KMS-11 (cell line): ENCODE data around the gene EIF3K.
"Not testable (repeated sequence)": the region's sequence is repeated elsewhere in the genome, so short reads cannot be mapped to it uniquely, and the experiment has no call there.

Experiments used
- H2AFZ ChIP-seq: fragments of 200-600 bp; sonication (generic); 2 replicates; pipeline ENCODE4 v1.6.1; 2016; ENCODE audit warnings: antibody characterized with exemption, mixed run types, low read depth
- H3K27ac ChIP-seq: fragments of 200-600 bp; sonication (generic); 2 replicates; pipeline ENCODE4 v1.6.1; 2016; ENCODE audit warnings: mild to moderate bottlenecking, mixed run types
- H3K27me3 ChIP-seq: fragments of 200-600 bp; sonication (generic); 2 replicates; pipeline ENCODE4 v1.6.1; 2017; ENCODE audit warnings: mild to moderate bottlenecking, low read depth, mixed run types, moderate library complexity; ENCODE audit not compliant: insufficient read depth
- H3K36me3 ChIP-seq: fragments of 200-600 bp; sonication (generic); 2 replicates; pipeline ENCODE4 v1.6.1; 2017; ENCODE audit warnings: mild to moderate bottlenecking, mixed run types; ENCODE audit not compliant: insufficient read depth
- H3K4me1 ChIP-seq: fragments of 200-600 bp; sonication (generic); 2 replicates; pipeline ENCODE4 v1.6.1; 2016; ENCODE audit warnings: mild to moderate bottlenecking, low read depth, mixed run types; ENCODE audit not compliant: poor library complexity, severe bottlenecking
- H3K4me2 ChIP-seq: fragments of 200-600 bp; sonication (generic); 2 replicates; pipeline ENCODE4 v1.7.0; 2016; ENCODE audit warnings: mild to moderate bottlenecking, mixed run types
- H3K4me3 ChIP-seq: fragments of 200-600 bp; sonication (generic); IDR thresholded peaks from 2 replicates; pipeline ENCODE4 v1.6.1; 2017; ENCODE audit warnings: low read depth, low read length, mixed read lengths; ENCODE audit not compliant: insufficient read depth
- H3K79me2 ChIP-seq: fragments of 200-600 bp; sonication (generic); 2 replicates; pipeline ENCODE4 v1.6.1; 2016; ENCODE audit warnings: low read depth, mixed run types; ENCODE audit not compliant: insufficient read depth
- H3K9ac ChIP-seq: fragments of 200-600 bp; sonication (generic); 2 replicates; pipeline ENCODE4 v1.6.1; 2016; ENCODE audit warnings: mild to moderate bottlenecking, mixed run types
- H4K20me1 ChIP-seq: fragments of 200-600 bp; sonication (generic); 2 replicates; pipeline ENCODE4 v1.6.1; 2016; ENCODE audit warnings: mild to moderate bottlenecking, mixed run types; ENCODE audit not compliant: insufficient read depth
- CTCF ChIP-seq: fragments of 200-600 bp; sonication (generic); conservative IDR thresholded peaks from 2 replicates; pipeline ENCODE4 v1.6.1; 2017; ENCODE audit warnings: low read depth, mild to moderate bottlenecking, antibody characterized with exemption, low read length, moderate library complexity, mixed read lengths

EIF3K gene

GRCh38 chr19:38618590-38619360 is at the start of gene EIF3K:
Gene EIF3K (plus strand): TSS chr19:38619188. CDS start chr19:38619269, 81 bp downstream.
- Histone ChIP-seq H3K79me2 (peaks cover 47% of the 10 kb centered on the region), H3K4me1 (peaks cover 17% of the 10 kb centered on the region), H3K27me3 (no peaks in the 10 kb centered on the region)

GRCh38 chr19:38569368-38569983 is 49.5 kb upstream of the EIF3K start:
- H3K27me3 ChIP-seq = peaks cover 3% of the 10 kb centered on the region; the same call in 1 of the 2 replicates
- H2AFZ ChIP-seq = no peak overlapping the region
- H3K79me2 ChIP-seq = no peaks in the 10 kb centered on the region
- no peaks in the 10 kb centered on the region for H3K36me3 ChIP-seq
- no peaks in the 10 kb centered on the region for H3K4me1 ChIP-seq
- no peak overlapping the region for H3K9ac ChIP-seq
- no peak for TF ChIP-seq CTCF
- no peak overlapping the region for H3K27ac ChIP-seq
- H4K20me1 ChIP-seq = no peaks in the 10 kb centered on the region
- H3K4me2 ChIP-seq = no peak overlapping the region
- no peak overlapping the region for H3K4me3 ChIP-seq

More at GRCh38 chr19:38618590-38619360, at the start of gene EIF3K:
- Histone ChIP-seq H3K9ac (peak within 1 kb of the TSS; percentile 76), H2AFZ (peak within 1 kb of the TSS; percentile 63), H3K4me2 (peak within 1 kb of the TSS; percentile 89), H3K4me3 (peak within 1 kb of the TSS; percentile 28), H4K20me1 (no peaks in the 10 kb centered on the region), H3K27ac (peak within 1 kb of the TSS; percentile 83), H3K36me3 (peaks cover 9% of the 10 kb centered on the region; the same call in 1 of the 2 replicates)
- TF ChIP-seq CTCF = no peak

- Histone ChIP-seq H3K36me3 (no peaks in the 10 kb centered on the region), H3K4me3 (no peak overlapping the region), H2AFZ (no peak overlapping the region), H3K27me3 (peaks cover 3% of the 10 kb centered on the region; the same call in 1 of the 2 replicates), H3K4me1 (no peaks in the 10 kb centered on the region), H3K4me2 (no peak overlapping the region), H3K79me2 (no peaks in the 10 kb centered on the region), H4K20me1 (no peaks in the 10 kb centered on the region), H3K9ac (no peak overlapping the region), H3K27ac (no peak overlapping the region)
- no peak for TF ChIP-seq CTCF
Measured at GRCh38 chr19:38571682-38572081, 47.3 kb upstream of the EIF3K start.

- Histone ChIP-seq H3K4me2 (no peak overlapping the region), H2AFZ (no peak overlapping the region), H3K27me3 (no peaks in the 10 kb centered on the region), H3K9ac (no peak overlapping the region), H3K36me3 (no peaks in the 10 kb centered on the region), H3K27ac (no peak overlapping the region), H3K4me1 (peaks cover 12% of the 10 kb centered on the region), H3K79me2 (no peaks in the 10 kb centered on the region), H3K4me3 (no peak overlapping the region), H4K20me1 (no peaks in the 10 kb centered on the region)
- no peak for TF ChIP-seq CTCF
Measured at GRCh38 chr19:38577826-38578225, 41.2 kb upstream of the EIF3K start.

- not testable (repeated sequence) for H3K4me2 ChIP-seq, H3K27ac ChIP-seq, H3K36me3 ChIP-seq, H3K9ac ChIP-seq, H3K4me3 ChIP-seq, H3K27me3 ChIP-seq, H4K20me1 ChIP-seq, H3K79me2 ChIP-seq, H2AFZ ChIP-seq
- H3K4me1 ChIP-seq = peaks cover 24% of the 10 kb centered on the region
Measured at GRCh38 chr19:38579304-38579703, 39.7 kb upstream of the EIF3K start.
